ENCODE results near the gene ARL8A. TPM values are rescaled to one million over a fixed set of nuclear protein-coding genes. Genes with fewer than 3 reads are reported as not detected.

ARL8A gene
- total and polyA plus RNA-seq, 2 experiments from 2014 or later: 32.5 to 33.9 TPM

DNA sequence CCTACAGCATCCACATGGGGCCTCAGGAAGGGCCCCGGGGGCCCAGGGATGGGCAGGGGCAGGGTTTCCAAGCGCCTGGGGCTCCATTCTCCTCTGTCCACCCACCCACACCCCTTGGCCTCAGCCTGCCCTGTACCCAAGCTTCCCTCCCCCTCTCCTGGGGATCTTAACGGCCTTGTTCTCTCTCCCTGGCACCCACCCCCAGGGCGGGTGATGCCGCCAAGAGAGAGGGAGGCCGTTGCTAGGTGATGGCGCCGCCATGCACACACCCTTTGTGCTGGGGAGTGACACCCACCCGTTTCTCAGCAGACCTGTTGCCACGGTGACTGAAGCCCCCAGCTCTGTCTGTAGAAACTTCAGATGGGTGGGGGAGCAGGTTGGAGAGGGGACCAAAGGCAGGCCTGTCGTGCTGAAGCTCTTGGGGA lies 14.2 kb downstream of the ARL8A start:
- no peaks in the 10 kb centered on the region for H3K9me3 ChIP-seq (ENCODE audit: low read depth)
- WGBS, 2 experiments (ENCODE audit: low coverage in 1 of 2, low lambda C conversion rate in 2 of 2, missing lambda C conversion rate in 2 of 2): 17 to 19% methylated on average over 9 to 11 of the region's 11 CpGs
- H3K4me1 ChIP-seq (ENCODE audit: insufficient read depth): no peaks in the 10 kb centered on the region
- no peak overlapping the region for H3K4me2 ChIP-seq (ENCODE audit: unreplicated experiment)
- in situ Hi-C loops (cut with MboI): no loop called here
- no peak overlapping the region for H3K27ac ChIP-seq
- no peaks in the 10 kb centered on the region for H3F3A ChIP-seq (ENCODE audit: insufficient read depth)
- H4K20me1 ChIP-seq (ENCODE audit: insufficient read depth): no peaks in the 10 kb centered on the region
- H3K27me3 ChIP-seq (replicated peaks; ENCODE audit: insufficient read depth): no peaks in the 10 kb centered on the region
- no peak overlapping the region for H3K9ac ChIP-seq
- TF ChIP-seq EZH2 (IDR thresholded peaks at IDR 0.05; ENCODE audit: insufficient read depth, poor library complexity, severe bottlenecking) (no peak), EZH2phosphoT487 (IDR thresholded peaks at IDR 0.05; ENCODE audit: insufficient read depth, low read depth) (no peak)
- no peak for DNase-seq
- peaks cover 4% of the 10 kb centered on the region; the same call in 1 of the 2 replicates for H3K36me3 ChIP-seq (ENCODE audit: low read depth)
- H3K9me2 ChIP-seq (ENCODE audit: insufficient read depth): no peaks in the 10 kb centered on the region
- no peak overlapping the region for H3K4me3 ChIP-seq
- no peak overlapping the region for H2AFZ ChIP-seq
- H3K79me2 ChIP-seq (ENCODE audit: insufficient read depth): no peaks in the 10 kb centered on the region

DNA sequence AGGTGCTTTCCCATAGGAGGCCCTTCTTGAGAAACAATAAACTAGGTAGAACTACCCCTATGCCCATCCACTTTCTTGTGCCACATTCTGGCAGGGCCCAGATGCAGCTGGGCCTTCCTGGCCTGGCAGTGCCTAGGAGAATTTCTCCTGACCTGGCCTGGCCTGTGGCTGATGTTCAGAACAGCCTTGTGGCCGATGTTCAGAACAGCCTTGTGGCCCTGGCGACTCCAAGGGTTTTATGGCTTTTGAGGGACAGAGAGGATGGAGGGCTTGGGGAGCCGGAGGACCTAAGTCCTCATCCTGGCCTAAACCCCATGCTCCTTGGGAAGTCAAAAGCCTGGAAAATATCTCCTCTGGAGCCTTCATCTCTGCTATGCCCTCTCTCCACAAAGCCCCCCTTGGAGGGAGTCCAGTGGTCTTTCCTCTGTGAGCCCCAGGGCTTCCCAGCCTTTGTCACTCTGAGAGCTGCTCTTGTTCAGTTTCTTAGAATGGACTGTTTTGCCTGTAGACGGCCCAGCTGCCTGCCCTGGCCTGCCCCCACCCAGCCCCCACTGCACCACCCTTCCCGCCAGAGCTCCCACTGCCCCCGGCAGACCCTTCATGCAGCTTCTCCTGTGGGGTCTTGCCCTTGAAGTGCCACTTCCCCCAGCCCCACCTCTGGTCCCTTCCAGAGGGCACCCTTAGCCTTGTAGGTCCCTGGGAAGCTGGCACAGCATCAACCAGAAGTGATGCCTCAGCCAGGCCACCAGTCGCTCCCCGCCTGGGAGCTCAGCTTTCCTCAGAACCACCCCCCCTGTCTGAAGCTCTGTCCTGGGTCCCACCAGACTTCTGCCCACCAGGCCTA lies 14.9 kb downstream of the ARL8A start:
- TF ChIP-seq EZH2phosphoT487 (IDR thresholded peaks at IDR 0.05; ENCODE audit: insufficient read depth, low read depth): no peak
- TF ChIP-seq EZH2 (IDR thresholded peaks at IDR 0.05; ENCODE audit: insufficient read depth, poor library complexity, severe bottlenecking): no peak
- Histone ChIP-seq H3K27ac (no peak overlapping the region), H3K9me2 (ENCODE audit: insufficient read depth) (no peaks in the 10 kb centered on the region), H3K4me2 (ENCODE audit: unreplicated experiment) (no peak overlapping the region), H3F3A (ENCODE audit: insufficient read depth) (no peaks in the 10 kb centered on the region), H2AFZ (no peak overlapping the region), H3K79me2 (ENCODE audit: insufficient read depth) (no peaks in the 10 kb centered on the region), H3K36me3 (ENCODE audit: low read depth) (peaks cover 4% of the 10 kb centered on the region; the same call in 1 of the 2 replicates), H3K9ac (no peak overlapping the region), H3K9me3 (ENCODE audit: low read depth) (no peaks in the 10 kb centered on the region), H3K4me1 (ENCODE audit: insufficient read depth) (no peaks in the 10 kb centered on the region), H3K4me3 (no peak overlapping the region), H4K20me1 (ENCODE audit: insufficient read depth) (no peaks in the 10 kb centered on the region), H3K27me3 (replicated peaks; ENCODE audit: insufficient read depth) (no peaks in the 10 kb centered on the region; the same call in 1 of the 2 replicates)
- DNase-seq: no peak
- in situ Hi-C loops (cut with MboI): no loop called here
- WGBS, 2 experiments (ENCODE audit: low coverage in 1 of 2, low lambda C conversion rate in 2 of 2, missing lambda C conversion rate in 2 of 2): 56 to 69% methylated on average over 5 to 8 of the region's 8 CpGs

DNA sequence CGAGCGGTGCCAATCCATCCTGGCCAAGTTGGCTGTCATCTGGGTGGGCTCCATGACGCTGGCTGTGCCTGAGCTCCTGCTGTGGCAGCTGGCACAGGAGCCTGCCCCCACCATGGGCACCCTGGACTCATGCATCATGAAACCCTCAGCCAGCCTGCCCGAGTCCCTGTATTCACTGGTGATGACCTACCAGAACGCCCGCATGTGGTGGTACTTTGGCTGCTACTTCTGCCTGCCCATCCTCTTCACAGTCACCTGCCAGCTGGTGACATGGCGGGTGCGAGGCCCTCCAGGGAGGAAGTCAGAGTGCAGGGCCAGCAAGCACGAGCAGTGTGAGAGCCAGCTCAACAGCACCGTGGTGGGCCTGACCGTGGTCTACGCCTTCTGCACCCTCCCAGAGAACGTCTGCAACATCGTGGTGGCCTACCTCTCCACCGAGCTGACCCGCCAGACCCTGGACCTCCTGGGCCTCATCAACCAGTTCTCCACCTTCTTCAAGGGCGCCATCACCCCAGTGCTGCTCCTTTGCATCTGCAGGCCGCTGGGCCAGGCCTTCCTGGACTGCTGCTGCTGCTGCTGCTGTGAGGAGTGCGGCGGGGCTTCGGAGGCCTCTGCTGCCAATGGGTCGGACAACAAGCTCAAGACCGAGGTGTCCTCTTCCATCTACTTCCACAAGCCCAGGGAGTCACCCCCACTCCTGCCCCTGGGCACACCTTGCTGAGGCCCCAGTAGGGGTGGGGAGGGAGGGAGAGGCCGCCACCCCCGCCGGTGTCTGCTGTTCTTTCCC lies 16.5 kb downstream of the ARL8A start:
- Histone ChIP-seq H3K36me3 (ENCODE audit: low read depth) (no peaks in the 10 kb centered on the region), H3K9ac (no peak overlapping the region), H3K27ac (no peak overlapping the region), H3K4me1 (ENCODE audit: insufficient read depth) (no peaks in the 10 kb centered on the region), H3K9me3 (ENCODE audit: low read depth) (no peaks in the 10 kb centered on the region), H3K9me2 (ENCODE audit: insufficient read depth) (no peaks in the 10 kb centered on the region), H4K20me1 (ENCODE audit: insufficient read depth) (no peaks in the 10 kb centered on the region), H3K27me3 (replicated peaks; ENCODE audit: insufficient read depth) (no peaks in the 10 kb centered on the region; the same call in 1 of the 2 replicates), H3F3A (ENCODE audit: insufficient read depth) (no peaks in the 10 kb centered on the region), H3K4me2 (ENCODE audit: unreplicated experiment) (no peak overlapping the region), H3K4me3 (no peak overlapping the region), H2AFZ (no peak overlapping the region), H3K79me2 (ENCODE audit: insufficient read depth) (no peaks in the 10 kb centered on the region)
- WGBS, 2 experiments (ENCODE audit: low coverage in 1 of 2, low lambda C conversion rate in 2 of 2, missing lambda C conversion rate in 2 of 2): 88 to 92% methylated on average over 22 to 26 of the region's 26 CpGs
- DNase-seq: no peak
- in situ Hi-C loops (cut with MboI): no loop called here
- TF ChIP-seq EZH2phosphoT487 (IDR thresholded peaks at IDR 0.05; ENCODE audit: insufficient read depth, low read depth): no peak
- TF ChIP-seq EZH2 (IDR thresholded peaks at IDR 0.05; ENCODE audit: insufficient read depth, poor library complexity, severe bottlenecking): no peak

DNA sequence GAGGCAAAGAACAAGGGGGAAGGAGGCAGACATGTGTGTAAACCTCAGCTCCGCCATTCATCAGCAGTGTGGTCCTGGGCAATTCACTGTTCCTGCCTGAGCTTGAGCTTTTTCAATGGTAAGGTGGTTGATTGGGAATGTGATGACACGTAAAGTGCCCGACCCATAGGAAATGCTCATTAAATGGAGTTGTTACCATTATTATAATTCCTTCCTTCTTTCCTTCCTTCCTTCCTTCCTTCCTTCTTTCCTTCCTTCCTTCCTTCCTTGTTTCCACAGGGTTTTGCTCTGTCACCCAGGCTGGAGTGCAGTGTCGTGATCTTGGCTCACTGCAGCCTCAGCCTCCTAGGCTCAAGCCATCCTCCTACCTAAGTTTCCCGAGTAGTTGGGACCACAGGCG lies 17.5 kb downstream of the ARL8A start:
- H3K36me3 ChIP-seq (ENCODE audit: low read depth): no peaks in the 10 kb centered on the region
- H3K9me2 ChIP-seq (ENCODE audit: insufficient read depth): no peaks in the 10 kb centered on the region
- H3K4me3 ChIP-seq: no peak overlapping the region
- no peaks in the 10 kb centered on the region for H4K20me1 ChIP-seq (ENCODE audit: insufficient read depth)
- H3K9ac ChIP-seq: no peak overlapping the region
- no peaks in the 10 kb centered on the region for H3K4me1 ChIP-seq (ENCODE audit: insufficient read depth)
- no peak for DNase-seq
- TF ChIP-seq EZH2 (IDR thresholded peaks at IDR 0.05; ENCODE audit: insufficient read depth, poor library complexity, severe bottlenecking) (no peak), EZH2phosphoT487 (IDR thresholded peaks at IDR 0.05; ENCODE audit: insufficient read depth, low read depth) (no peak)
- no peak overlapping the region for H3K4me2 ChIP-seq (ENCODE audit: unreplicated experiment)
- no peak overlapping the region for H3K27ac ChIP-seq
- H3K9me3 ChIP-seq (ENCODE audit: low read depth): no peaks in the 10 kb centered on the region
- WGBS, 2 experiments (ENCODE audit: low coverage in 1 of 2, low lambda C conversion rate in 2 of 2, missing lambda C conversion rate in 2 of 2): 94 to 96% methylated on average over 6 of the region's 6 CpGs
- no peak overlapping the region for H2AFZ ChIP-seq
- no peaks in the 10 kb centered on the region for H3F3A ChIP-seq (ENCODE audit: insufficient read depth)
- H3K79me2 ChIP-seq (ENCODE audit: insufficient read depth): no peaks in the 10 kb centered on the region
- no peaks in the 10 kb centered on the region; the same call in 1 of the 2 replicates for H3K27me3 ChIP-seq (replicated peaks; ENCODE audit: insufficient read depth)
- in situ Hi-C loops (cut with MboI): no loop called here
